GM21576 (cell line): Measurements from ENCODE around the gene RASAL2.
"Not testable (repeated sequence)": the region's sequence is repeated elsewhere in the genome, so short reads cannot be mapped to it uniquely, and the experiment has no call there.

Experiments
- ATAC-seq: cut with Tn5 transposase; IDR thresholded peaks from one replicate; pipeline ENCODE4 v1.9.1; 2021; ENCODE audit warnings: mild to moderate bottlenecking, moderate library complexity; ENCODE audit not compliant: unreplicated experiment

Gene RASAL2

DNA sequence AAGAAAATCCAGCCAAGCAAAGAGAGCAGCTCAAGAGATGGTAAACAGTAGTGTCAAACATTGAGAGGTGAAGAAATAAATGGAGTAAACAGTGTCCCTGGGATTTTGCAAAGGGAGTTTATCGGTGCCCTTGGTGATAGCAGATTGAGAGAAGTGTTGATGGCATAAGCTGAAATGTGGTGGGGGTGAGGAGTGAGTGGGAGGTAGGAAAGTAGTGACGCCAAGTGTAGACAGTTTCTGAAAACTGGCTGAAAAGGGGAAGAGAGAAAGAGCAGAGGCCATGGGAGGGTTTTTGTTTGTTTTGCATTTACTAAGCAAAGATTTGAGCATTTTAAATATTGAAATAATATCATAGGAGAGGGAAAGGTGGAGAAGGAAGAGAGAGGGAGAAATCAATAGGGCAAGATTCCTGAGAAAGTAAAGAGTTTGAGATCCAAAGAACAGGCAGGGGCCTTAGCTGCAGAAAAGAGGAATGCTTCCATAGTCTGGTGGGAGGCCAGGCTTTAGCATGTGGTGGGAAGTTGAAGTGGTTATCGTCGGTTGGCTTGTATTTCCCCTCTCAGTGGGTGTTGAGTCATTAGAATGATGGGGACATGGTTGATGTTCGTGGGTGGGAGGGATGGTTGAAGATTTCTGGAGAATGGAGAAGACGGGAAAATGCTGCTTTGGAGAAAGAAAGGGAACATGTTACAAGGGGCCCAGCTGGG is 26.8 kb upstream of the RASAL2 start:
- ATAC-seq, result peak; percentile 99

DNA sequence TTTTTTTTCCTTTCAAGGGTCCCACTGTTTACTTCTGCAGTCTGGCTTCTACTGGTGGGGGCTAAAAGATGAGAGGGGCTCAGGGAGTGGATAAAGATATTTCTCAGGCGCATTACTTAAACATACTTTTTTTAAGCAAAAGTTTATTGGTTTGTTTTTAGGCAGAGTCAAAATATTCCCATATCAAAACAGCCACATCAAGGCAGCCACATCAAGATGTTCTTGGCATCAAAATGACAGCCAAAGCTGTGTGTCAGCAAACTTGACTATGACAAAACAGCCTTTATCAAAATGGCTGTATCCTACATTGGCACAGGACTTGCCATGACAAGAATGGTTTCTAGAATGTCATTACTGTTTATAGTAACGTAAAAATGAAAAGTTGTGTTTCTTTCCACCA is 22.1 kb upstream of the RASAL2 start:
- ATAC-seq, result no peak

DNA sequence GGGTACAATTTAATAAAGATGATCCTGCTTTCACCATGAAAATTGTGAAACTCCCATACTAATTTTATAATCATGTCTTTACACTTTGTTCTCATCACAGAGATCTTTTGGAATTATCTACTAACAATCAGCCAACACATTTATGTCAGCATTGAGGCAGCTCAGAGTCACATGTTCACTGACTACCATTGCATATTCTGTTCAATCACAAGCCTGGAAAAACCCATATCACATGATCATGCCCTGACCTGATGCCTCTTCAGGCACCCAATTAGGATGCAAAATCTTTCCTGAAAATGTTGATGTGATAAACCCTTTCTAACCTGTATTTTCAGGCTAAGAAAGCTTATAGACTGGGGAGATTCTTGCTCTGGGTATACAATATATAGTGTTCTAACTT is 21.6 kb upstream of the RASAL2 start:
- no peak for ATAC-seq

DNA sequence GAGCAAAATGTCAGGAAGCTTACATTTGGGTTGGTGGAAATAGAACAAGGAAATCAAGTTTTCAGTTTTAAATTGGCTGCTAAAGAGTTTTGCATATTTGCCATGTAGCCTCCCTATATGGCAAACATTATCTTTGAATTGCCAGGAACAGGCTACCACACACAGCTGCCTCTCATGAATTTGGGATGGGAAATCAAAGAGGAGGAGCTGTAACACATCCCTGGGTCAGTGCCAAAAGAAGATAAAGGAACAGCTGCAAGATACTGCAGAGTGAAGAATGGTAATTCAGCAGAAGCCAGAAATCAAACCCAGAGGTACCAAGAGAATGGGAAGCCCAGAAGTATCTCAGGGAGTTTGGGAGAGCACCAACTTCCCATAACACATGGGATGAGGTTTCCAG is 18.6 kb upstream of the RASAL2 start:
- ATAC-seq, result no peak

DNA sequence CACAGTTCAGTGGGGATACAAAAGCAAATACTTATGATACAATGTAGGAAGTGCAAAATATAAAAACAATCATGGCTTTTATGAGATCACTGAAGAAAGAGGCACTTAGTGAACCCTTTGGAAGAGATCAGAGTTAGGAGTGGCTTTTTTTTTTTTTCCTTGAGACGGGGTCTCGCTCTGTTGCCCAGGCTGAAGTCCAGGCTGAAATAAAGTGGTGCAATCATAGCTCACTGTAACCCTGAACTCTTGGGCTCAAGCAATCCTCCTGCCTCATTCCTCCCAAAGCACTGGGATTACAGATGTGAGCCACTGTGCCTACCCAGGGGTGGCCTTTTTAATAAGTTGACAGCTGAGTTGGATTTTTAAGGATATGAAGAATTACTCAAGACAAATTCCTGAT is 17.3 kb upstream of the RASAL2 start:
- ATAC-seq, result no peak

DNA sequence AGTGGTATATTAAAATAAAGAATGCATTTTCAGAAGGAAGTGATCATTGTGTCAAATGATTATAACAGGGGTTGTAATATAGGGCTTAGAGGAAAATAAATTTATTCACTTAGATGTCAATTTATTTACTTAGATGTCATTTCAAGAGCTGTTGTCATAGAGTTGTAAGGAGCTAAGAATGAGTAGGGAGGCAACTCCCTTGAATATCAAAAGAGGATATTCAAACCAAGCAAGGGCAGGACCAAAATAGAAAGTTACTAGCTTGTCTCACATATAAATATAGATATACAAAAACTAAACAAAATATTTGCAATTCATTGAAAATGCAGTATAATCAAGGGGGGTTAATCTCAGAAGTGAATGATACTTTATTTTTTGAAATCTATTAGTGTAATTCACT is 16.0 kb upstream of the RASAL2 start:
- no peak for ATAC-seq

DNA sequence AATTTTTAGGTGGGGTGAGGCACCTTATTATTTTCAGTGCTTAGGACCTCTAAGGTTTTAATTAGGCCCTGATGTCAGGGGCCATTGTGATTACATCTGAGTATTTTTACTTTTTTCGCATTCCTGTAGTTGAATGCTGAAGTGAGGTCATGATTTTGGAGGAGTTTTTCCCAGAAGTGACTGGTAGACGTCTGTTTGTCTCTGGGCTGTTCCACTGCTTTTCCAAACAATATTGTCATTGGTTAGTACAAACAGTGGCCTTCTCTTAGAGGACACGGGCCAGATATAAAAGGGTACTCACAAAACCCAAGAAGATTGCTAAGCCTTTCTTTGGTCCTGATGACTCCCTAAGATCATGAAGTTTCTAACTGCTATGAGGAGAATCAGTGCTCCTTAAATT is 7.6 kb upstream of the RASAL2 start:
- no peak for ATAC-seq

DNA sequence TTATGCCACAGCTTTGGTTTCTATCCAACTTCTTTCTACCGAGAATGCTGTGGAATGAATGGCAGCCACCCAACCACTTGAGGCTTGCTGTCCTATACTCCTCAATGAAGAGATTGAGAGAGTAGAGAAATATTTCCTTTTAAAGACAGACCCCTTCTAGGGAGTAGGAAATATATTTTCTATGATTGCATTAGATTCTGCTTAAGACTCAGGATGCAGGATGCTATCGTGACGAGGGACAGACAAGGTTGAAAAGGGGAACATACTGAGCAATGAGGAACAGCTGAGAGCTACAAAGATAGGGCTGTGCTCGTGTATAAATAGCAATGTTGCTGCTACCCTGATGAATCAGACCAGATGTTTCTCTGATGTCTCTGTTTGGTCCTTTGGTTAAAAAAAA is 7.1 kb upstream of the RASAL2 start:
- no peak for ATAC-seq

DNA sequence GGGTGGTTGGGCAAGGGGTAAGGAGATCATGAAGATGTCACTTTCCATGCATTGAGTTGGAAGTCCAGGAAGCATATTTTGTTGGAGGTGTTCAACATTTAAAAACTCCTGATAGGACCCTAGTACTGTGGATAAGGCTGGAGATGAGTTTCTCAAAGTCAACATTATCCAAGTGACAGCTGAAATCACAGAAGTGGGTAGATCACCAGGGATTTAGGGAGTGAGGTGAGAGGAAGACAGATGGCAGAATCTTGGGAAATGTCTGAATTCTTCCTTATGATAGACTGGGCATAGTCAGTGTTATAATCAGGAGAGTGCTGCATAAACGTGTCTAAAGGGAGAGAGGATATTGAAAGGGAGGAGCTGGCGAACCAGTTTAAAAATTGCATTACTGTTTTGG is 5.3 kb upstream of the RASAL2 start:
- ATAC-seq, result no peak

DNA sequence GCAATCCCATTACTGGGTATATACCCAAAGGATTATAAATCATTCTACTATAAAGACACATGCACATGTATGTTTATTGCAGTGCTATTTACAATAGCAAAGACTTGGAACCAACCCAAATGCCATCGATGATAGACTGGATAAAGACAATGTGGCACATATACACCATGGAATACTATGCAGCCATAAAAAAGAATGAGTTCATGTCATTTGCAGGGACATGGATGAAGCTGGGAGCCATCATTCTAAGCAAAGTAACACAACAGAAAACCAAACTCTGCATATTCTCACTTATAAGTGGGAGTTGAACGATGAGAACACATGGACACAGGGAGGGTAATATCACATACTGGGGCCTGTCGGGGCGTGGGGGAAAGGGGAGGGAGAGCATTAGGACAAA is 2.5 kb upstream of the RASAL2 start:
- ATAC-seq, result not testable (repeated sequence)

DNA sequence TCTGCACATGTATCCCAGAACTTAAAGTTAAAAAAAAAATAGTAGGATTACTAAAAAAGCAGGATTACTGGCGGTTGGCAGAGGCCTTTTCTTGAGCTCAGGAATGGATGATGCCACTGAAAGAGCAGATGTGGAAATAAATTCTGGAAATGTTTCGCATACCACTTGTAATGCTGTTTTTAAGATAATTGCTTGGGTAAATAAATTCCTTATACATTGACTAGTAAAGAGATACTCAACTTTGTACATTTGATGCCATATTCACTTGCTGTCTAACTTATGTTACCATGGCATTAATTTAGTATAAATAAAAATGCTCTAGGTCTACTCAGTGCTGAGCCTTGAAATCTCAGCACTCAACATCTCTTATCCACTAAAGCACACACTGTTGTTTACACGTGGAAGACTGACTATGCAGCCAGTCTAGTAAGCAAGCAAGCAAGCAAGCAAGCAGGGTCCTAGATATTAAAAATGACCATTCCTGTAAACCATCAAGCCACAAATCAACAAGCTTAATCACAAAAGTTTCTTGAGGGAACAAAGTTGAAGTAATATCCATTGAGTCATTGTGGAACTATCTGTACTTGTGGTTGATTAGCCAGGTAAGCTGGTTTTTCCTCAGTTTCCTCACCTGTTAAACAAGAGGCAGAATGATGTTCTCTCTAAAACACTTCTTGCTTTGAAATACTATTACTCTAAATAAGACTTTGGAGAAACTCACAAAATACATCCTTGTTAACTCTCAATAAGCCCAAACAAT is 1.7 kb upstream of the RASAL2 start:
- no peak for ATAC-seq

DNA sequence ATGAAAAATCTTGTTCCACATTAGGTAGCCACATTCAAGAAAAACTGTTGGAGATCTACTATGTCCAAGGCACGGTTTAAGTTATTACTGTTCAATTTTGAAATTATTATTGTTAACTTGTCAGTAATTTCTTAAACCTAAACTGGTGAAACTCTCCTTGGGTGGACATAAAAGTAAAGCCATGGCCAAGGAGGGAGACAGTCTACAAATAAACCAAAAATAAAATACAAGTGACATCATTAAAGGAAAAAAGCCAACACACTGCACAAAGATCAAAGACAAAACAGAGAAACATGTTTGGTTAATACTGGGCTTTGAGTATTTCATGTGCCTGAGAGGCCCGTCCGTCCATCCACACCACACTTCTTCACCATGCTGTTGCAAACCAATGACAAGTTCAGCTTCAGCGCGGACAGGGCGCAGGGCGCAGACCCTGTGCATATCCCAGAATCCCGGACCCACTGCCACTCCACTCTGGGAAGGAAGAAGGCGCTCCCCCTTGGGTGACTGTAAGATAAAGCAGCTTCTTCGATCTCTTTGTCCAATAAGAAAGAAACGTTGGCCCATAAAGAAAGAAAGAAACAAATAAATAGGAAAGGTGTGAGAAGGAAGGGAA is 918 bp upstream of the RASAL2 start:
- ATAC-seq, result no peak

DNA sequence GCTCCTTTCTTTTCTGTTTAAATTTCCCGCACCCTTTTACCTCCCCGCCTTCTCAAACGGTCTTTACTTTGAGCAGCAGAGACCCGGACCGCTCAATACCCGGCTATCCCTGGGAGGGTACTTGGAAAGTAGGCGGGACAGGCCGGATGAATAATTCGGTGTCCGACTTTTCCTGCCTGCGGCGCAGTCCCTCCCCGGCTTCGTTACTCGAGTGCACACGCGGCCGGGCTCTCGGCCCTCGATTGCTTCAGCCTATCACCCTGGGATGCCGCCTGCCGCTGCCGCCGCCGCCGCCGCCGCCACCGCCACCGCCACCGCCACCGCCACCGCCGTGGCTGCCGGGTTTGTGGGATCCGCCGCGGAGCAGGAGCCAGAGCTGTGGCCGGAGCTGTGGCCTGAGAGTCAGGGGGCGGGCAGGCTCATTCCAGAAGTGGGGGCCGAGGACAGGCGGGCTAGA is 382 bp upstream of the RASAL2 start:
- ATAC-seq, result peak; percentile 84

DNA sequence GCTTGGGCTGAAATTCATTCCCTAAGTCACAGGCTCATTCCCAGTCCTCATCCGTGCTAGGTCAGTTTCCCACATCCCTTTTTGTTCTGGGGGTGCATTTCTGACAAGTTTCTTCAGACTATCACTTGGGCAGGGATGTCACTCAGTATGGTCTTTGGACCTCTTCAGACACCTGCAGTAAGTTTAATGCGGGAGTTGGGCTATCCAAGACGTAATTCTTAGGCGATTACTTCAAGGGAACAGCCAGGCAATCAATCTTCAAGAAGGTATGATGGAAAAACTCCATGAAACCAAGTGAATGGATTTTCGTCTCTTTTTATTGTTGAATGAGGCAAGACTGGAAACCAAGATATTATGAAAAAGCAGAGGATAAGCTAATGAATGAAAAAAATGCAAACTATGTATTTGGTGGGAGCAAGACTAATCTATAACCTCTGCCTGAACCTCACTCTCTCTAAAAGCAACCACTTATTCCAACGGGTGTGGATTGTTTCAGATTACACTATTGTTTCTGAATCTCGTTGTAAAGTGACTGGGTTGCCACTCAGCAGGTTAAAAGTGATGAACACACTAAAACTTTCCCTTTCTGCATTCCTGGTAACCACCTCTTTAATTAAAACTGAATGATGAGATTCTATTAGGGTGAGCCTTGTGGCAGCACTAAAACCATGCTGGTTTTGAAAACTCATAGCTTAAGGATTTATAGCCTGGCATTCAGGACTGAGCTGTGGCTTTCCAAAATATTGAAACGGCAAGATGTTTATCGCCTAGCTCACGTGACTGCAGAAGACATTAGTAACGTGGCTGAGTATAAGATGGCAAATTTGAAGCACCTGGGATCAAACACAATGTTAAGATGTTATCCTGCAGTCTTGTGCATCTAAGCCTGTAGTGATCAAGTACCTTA is 1.1 kb downstream of the RASAL2 start:
- ATAC-seq, result no peak

DNA sequence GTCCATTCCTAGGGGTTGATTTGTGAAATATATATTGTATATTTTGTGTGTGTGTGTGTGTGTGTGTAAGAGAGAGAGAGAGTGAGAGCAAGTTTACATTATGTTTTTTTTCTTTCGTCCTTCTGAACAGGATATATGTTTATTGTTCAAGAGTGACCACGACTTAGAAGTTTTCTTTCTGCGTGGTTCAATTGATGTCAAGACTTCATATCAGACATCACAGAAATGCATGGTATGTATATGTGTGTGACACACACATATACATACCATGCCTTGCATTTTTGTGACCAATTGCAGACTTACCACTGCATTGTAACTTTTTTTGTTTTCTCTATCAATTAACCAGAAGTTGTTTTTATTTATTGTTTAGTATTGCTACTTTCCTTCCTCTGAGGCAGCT is 2.5 kb downstream of the RASAL2 start:
- no peak for ATAC-seq

DNA sequence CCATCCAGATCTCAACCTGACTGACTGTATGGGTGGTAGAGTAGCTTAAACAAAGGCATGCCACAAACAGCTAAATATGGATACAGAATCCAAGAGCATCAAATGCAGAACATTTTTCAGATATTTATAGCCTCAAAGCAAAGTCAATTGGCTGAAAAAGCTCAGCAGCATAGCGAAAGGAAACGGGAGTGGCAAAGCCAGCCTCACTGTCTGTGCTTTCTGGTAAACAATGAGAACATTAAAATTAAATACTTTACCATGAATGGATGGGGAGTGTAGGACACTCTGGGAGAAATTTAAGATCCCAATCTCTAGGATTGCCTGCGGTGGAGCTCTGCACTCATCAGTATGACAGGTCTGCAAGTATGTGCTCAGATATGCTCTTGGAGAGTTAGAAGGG is 4.4 kb downstream of the RASAL2 start:
- ATAC-seq, result no peak

DNA sequence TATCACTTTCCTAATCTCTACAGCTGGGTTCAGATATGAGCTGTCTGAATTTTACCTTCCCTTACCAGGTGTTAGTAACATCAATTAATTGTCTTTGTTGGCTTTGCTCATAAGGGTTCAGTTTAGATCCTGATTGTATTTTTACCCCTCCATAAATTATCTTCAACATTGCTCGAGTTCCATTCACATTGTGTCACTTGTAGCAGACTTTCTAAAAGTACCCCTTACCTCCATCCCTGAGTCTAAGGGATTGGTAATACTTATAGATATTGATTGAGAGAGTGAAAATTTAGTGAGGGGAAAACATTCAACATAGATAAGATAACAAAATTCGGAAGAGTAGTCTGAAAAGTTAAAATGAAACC is 7.3 kb downstream of the RASAL2 start:
- no peak for ATAC-seq

DNA sequence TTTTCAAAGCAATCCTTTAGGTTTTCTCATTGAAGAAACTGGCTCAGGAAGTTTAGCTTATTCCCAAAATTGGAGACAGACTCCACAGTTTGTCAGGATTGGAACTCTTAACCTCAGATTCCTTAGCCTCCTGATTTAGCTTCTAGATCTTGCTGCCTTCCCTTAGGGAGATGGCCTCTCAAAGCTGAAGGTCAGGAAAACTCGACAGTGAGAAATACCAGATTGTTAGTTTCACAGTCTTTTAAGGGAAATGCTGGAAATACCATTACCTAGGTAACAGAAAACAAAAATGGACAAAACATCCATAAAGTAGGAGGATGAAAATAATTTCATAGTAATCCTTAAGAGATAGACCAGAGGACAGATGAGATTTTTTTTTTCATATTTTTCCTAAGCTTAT is 7.8 kb downstream of the RASAL2 start:
- no peak for ATAC-seq

DNA sequence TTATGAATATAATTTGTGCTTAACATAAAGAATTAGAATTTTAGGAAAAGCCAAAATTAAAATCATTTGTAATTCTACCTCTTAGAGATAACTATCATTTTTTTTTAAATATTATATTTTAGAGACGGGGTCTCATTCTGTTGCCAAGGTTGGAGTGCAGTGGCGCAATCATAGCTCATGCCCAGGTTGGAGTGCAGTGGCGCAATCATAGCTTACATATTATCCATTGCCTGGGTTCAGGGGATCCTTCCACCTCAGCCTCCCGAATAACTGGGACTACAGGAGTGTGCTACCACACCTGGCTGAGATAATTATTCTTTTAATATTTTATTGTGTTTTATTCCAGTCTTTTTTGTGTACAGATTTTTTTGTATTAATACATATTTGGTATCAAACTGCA is 8.3 kb downstream of the RASAL2 start:
- ATAC-seq, result no peak

DNA sequence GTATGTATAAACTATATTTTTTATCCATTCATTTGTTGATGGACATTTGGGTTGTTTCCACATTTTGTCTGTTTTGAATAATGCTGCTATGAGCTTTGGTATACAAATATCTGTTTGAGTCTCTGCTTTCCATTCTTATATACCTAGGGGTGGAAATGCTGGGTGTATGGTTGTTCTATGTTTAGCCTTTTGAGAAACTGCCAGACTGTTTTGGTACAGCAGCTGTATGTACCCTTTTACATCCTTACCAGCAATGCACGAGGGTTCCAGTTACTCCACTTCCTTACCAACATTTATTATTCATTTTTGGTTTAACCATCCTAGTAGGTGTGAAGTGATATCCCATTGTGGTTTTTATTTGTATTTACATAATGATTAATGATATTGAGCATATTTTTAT is 13.9 kb downstream of the RASAL2 start:
- ATAC-seq, result no peak
